Fibroblast of lung (primary cell): Measurements from ENCODE around the gene INHBB. TPM values are rescaled to one million over a fixed set of nuclear protein-coding genes. Genes with fewer than 3 reads are reported as not detected.

Source experiments
- DNase-seq, 2 donors: peaks; one replicate each; pipeline versions ENCODE4 v3.0.0 to v3.0.0-alpha.2; 2010; ENCODE audit warnings: low read depth in 2 of 2
- H2AFZ ChIP-seq: 2 replicates; pipeline ENCODE4 v1.5.1; 2012; ENCODE audit warnings: low read length, control low read depth, inconsistent platforms
- H3K27ac ChIP-seq: 2 replicates; pipeline ENCODE4 v1.5.1; 2011; ENCODE audit warnings: low read length, control low read depth; ENCODE audit not compliant: insufficient read depth
- H3K27me3 ChIP-seq: 2 replicates; pipeline ENCODE4 v1.5.1; 2011; ENCODE audit warnings: mild to moderate bottlenecking, low read length; ENCODE audit not compliant: control insufficient read depth, insufficient read depth
- H3K36me3 ChIP-seq: 2 replicates; pipeline ENCODE4 v1.5.1; 2011; ENCODE audit warnings: low read length; ENCODE audit not compliant: control insufficient read depth, insufficient read depth
- H3K4me1 ChIP-seq: 2 replicates; pipeline ENCODE4 v1.5.1; 2011; ENCODE audit warnings: low read length; ENCODE audit not compliant: control insufficient read depth, insufficient read depth; ENCODE audit errors: extremely low read depth
- H3K4me2 ChIP-seq: 2 replicates; pipeline ENCODE4 v1.5.1; 2011; ENCODE audit warnings: low read length, control low read depth; ENCODE audit not compliant: insufficient read depth; ENCODE audit errors: extremely low read depth
- H3K4me3 ChIP-seq, 4 experiments: fragments of 200-600 bp in 1 of 4; sonication (generic) in 1 of 4; replicated peaks in 1 of 4; 2 replicates each; pipeline ENCODE4 v1.5.1; 2011 to 2016; ENCODE audit warnings: low read length in 4 of 4, low read depth in 3 of 4, mild to moderate bottlenecking in 3 of 4, control low read depth in 2 of 4, inconsistent platforms in 1 of 4, mixed read lengths in 1 of 4; ENCODE audit not compliant: insufficient read depth in 1 of 4; ENCODE audit errors: control extremely low read depth in 1 of 4
- H3K79me2 ChIP-seq: 2 replicates; pipeline ENCODE4 v1.5.1; 2012; ENCODE audit warnings: mild to moderate bottlenecking, low read length, inconsistent platforms; ENCODE audit not compliant: control insufficient read depth, insufficient read depth
- H3K9ac ChIP-seq: 2 replicates; pipeline ENCODE4 v1.5.1; 2011; ENCODE audit warnings: mild to moderate bottlenecking, low read length, control low read depth; ENCODE audit not compliant: insufficient read depth
- H3K9me3 ChIP-seq: 2 replicates; pipeline ENCODE4 v1.5.1; 2012; ENCODE audit warnings: low read depth, low read length; ENCODE audit not compliant: control insufficient read depth, insufficient read depth
- H4K20me1 ChIP-seq: 2 replicates; pipeline ENCODE4 v1.5.1; 2011; ENCODE audit warnings: low read length; ENCODE audit not compliant: control insufficient read depth, insufficient read depth; ENCODE audit errors: extremely low read depth
- EZH2 ChIP-seq: IDR thresholded peaks from 2 replicates; pipeline ENCODE4 v1.5.1; 2012; ENCODE audit warnings: low read length, control low read depth, mild to moderate bottlenecking; ENCODE audit errors: missing control alignments
- polyA plus RNA-seq, 2 donors: library from polyadenylated mRNA; depleted of rRNA in 1 of 2; stranded (reverse) in 1 of 2; unstranded in 1 of 2; fragments of >200 nt; gene quantifications; 2 replicates each; pipeline ENCODE4 v1.2.1, GENCODE V29; 2011 to 2012; ENCODE audit warnings: missing spikeins in 1 of 2
- total RNA-seq: library from RNA; depleted of rRNA; stranded (reverse); fragments of >200 nt; gene quantifications from 2 replicates; pipeline ENCODE4 v1.2.1, GENCODE V29; 2014
- TF ChIP-seq, protein P1 (sequence below), 2 donors: IDR thresholded peaks in 1 of 2; conservative IDR thresholded peaks in 1 of 2; 1 replicate in 1 of 2; 2 replicates in 1 of 2; pipeline ENCODE4 v1.5.1; 2011 to 2012; ENCODE audit warnings: low read length in 2 of 2, control low read depth in 1 of 2, inconsistent platforms in 1 of 2, low read depth in 1 of 2, mild to moderate bottlenecking in 1 of 2

The INHBB gene
- total and polyA plus RNA-seq, 2 donors (not counting 1 experiment from before 2014, with no cell fraction given), result 0.01 TPM; not detected in 1

DNA sequence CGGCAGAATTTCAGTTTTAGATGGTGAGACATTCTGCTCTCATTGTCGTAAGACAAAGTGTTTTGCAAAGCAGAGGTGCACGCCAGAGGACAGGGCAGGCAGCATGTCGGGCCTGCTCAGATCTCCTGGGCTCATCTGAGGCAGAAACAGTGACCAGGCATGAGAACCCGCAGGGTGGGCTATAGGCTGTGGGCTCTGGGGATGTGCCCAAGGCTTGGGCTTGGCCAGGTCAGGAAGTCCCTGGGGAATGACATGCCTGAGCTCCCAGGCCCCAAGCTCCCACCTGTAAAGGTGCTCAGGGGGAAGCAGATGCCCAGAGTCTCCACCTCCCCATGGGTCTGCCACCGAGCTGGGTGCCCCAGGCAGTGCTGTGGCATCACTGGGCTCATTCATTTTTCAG lies 35.3 kb downstream of the INHBB start:
- Histone ChIP-seq H3K9me3 (no peaks in the 10 kb centered on the region), H3K4me1 (no peaks in the 10 kb centered on the region), H2AFZ (no peak overlapping the region), H3K27ac (no peak overlapping the region), H3K27me3 (peaks cover 3% of the 10 kb centered on the region), H3K4me2 (no peak overlapping the region), H3K4me3 (no peak overlapping the region), H4K20me1 (no peaks in the 10 kb centered on the region), H3K79me2 (no peaks in the 10 kb centered on the region), H3K9ac (no peak overlapping the region), H3K36me3 (no peaks in the 10 kb centered on the region)
- no peak for TF ChIP-seq EZH2
- TF ChIP-seq, protein P1, sequence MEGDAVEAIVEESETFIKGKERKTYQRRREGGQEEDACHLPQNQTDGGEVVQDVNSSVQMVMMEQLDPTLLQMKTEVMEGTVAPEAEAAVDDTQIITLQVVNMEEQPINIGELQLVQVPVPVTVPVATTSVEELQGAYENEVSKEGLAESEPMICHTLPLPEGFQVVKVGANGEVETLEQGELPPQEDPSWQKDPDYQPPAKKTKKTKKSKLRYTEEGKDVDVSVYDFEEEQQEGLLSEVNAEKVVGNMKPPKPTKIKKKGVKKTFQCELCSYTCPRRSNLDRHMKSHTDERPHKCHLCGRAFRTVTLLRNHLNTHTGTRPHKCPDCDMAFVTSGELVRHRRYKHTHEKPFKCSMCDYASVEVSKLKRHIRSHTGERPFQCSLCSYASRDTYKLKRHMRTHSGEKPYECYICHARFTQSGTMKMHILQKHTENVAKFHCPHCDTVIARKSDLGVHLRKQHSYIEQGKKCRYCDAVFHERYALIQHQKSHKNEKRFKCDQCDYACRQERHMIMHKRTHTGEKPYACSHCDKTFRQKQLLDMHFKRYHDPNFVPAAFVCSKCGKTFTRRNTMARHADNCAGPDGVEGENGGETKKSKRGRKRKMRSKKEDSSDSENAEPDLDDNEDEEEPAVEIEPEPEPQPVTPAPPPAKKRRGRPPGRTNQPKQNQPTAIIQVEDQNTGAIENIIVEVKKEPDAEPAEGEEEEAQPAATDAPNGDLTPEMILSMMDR (conservative IDR thresholded peaks at IDR 0.05 in 1 of 2, IDR thresholded peaks at IDR 0.05 in 1 of 2; ENCODE audit: low read depth in 1 of 2, low read length in 2 of 2), result no peak
- DNase-seq, result no peak

DNA sequence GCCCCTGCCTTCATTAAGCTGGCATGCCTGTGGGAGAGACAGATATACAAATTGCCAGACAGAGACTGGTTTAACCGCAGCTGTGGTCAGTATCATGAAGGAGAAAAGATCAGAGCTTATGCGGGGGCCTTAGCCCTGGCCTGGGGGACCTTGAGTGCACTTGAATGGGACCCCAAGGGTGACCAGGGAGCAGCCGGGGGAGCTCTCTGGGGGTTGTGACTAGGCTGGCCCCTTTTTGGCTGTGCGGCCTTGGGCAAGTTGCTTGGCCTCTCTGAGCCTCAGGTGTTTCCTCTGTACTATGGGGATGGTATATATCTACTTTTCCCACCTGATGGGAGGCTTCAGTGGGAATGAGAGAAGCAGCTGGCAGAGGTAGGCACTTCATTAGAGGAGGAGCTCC lies 35.7 kb downstream of the INHBB start:
- H3K27ac ChIP-seq, result no peak overlapping the region

DNA sequence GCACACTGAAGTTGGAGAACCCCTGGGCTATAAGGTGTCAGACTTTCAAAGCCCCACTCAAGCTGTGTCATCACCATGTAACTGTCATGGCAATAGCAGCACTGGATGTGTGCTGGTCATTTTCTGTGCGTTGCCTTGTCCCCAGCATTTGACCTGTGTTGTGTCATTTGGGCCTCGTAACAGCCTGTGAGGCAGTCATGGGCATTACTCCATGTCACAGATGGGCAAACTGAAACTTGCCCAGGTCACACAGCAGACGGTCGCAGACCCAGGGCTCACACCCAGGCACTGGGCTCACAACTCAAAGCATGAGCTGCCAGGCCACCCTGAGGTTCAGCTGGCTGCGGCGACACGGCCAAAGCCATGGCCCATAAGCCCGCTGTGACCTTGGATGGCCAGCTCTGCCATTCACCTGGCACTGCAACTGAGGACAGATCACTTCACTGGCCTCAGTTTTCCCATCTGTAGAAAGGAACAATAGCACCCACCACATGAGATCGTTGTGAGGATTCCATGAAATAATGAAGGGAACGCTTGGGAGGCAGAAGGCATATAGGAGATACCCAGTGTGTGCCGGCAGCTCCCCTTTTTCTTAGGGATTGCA lies 36.7 kb downstream of the INHBB start:
- no peaks in the 10 kb centered on the region for H3K79me2 ChIP-seq
- no peaks in the 10 kb centered on the region for H3K36me3 ChIP-seq
- peaks cover 3% of the 10 kb centered on the region for H3K27me3 ChIP-seq
- TF ChIP-seq EZH2, result no peak
- TF ChIP-seq, protein P1 (conservative IDR thresholded peaks at IDR 0.05 in 1 of 2, IDR thresholded peaks at IDR 0.05 in 1 of 2; ENCODE audit: low read depth in 1 of 2, low read length in 2 of 2), result no peak
- H4K20me1 ChIP-seq, result no peaks in the 10 kb centered on the region
- no peak overlapping the region for H3K4me3 ChIP-seq
- H3K9me3 ChIP-seq, result no peaks in the 10 kb centered on the region
- H2AFZ ChIP-seq, result no peak overlapping the region
- DNase-seq, result no peak
- no peak overlapping the region for H3K4me2 ChIP-seq
- H3K9ac ChIP-seq, result no peak overlapping the region
- no peaks in the 10 kb centered on the region for H3K4me1 ChIP-seq
- no peak overlapping the region for H3K27ac ChIP-seq

More for the DNA sequence above, 35.7 kb downstream of the INHBB start:
- H3K4me2 ChIP-seq, result no peak overlapping the region
- no peak overlapping the region for H3K9ac ChIP-seq
- no peak for DNase-seq
- no peaks in the 10 kb centered on the region for H3K9me3 ChIP-seq
- peaks cover 3% of the 10 kb centered on the region for H3K27me3 ChIP-seq
- H3K4me1 ChIP-seq, result no peaks in the 10 kb centered on the region
- no peaks in the 10 kb centered on the region for H3K36me3 ChIP-seq
- no peak overlapping the region for H3K4me3 ChIP-seq
- TF ChIP-seq, protein P1 (conservative IDR thresholded peaks at IDR 0.05 in 1 of 2, IDR thresholded peaks at IDR 0.05 in 1 of 2; ENCODE audit: low read depth in 1 of 2, low read length in 2 of 2), result no peak
- no peak for TF ChIP-seq EZH2
- H2AFZ ChIP-seq, result no peak overlapping the region
- no peaks in the 10 kb centered on the region for H3K79me2 ChIP-seq
- H4K20me1 ChIP-seq, result no peaks in the 10 kb centered on the region
